Activated CD4-positive, alpha-beta T cell treated with anti-CD3 and anti-CD28 coated beads, Interleukin-2, amount 50 U/mL, for 16 hours (primary cell): ENCODE results near the gene RMDN3.

ENCODE experiments used
- DNase-seq: peaks from one replicate; pipeline ENCODE4 v3.0.0-alpha.2; 2020

Gene RMDN3

GRCh38 chr15:40746916-40747418 lies 8.1 kb downstream of the RMDN3 start:
- DNase-seq = no peak

- DNase-seq = no peak
Observed at GRCh38 chr15:40744815-40745152, 10.3 kb downstream of the RMDN3 start.

- DNase-seq = peak; percentile 80
Observed at GRCh38 chr15:40743921-40744814, 10.9 kb downstream of the RMDN3 start.

GRCh38 chr15:40743485-40743901 lies 11.6 kb downstream of the RMDN3 start:
- no peak for DNase-seq

GRCh38 chr15:40739854-40740253 lies 15.2 kb downstream of the RMDN3 start:
- DNase-seq = no peak

GRCh38 chr15:40739047-40739446 lies 16.0 kb downstream of the RMDN3 start:
- DNase-seq = no peak

GRCh38 chr15:40737048-40737447 lies 18.0 kb downstream of the RMDN3 start:
- DNase-seq = no peak

- DNase-seq = no peak
Observed at GRCh38 chr15:40736575-40736974, 18.5 kb downstream of the RMDN3 start.

- no peak for DNase-seq
Observed at GRCh38 chr15:40731034-40731433, 24.0 kb downstream of the RMDN3 start.

- DNase-seq = no peak
Observed at GRCh38 chr15:40723919-40724318, 31.1 kb downstream of the RMDN3 start.

- peak; percentile 14 for DNase-seq
Observed at GRCh38 chr15:40722934-40723333, 32.1 kb downstream of the RMDN3 start.

GRCh38 chr15:40722354-40722753 lies 32.7 kb downstream of the RMDN3 start:
- no peak for DNase-seq

GRCh38 chr15:40721701-40722100 lies 33.4 kb downstream of the RMDN3 start:
- DNase-seq = no peak

GRCh38 chr15:40716165-40716564 lies 38.9 kb downstream of the RMDN3 start:
- no peak for DNase-seq

GRCh38 chr15:40714144-40714543 lies 40.9 kb downstream of the RMDN3 start:
- DNase-seq = no peak

- DNase-seq = no peak
Observed at GRCh38 chr15:40706121-40706520, 48.9 kb downstream of the RMDN3 start.

- DNase-seq = no peak
Observed at GRCh38 chr15:40702077-40702476, 53.0 kb downstream of the RMDN3 start.

- no peak for DNase-seq
Observed at GRCh38 chr15:40697916-40698315, 57.1 kb downstream of the RMDN3 start.

- no peak for DNase-seq
Observed at GRCh38 chr15:40696228-40696627, 58.8 kb downstream of the RMDN3 start.

- peak; percentile 26 for DNase-seq
Observed at GRCh38 chr15:40695469-40695890, 59.6 kb downstream of the RMDN3 start.

GRCh38 chr15:40694688-40695468 lies 60.2 kb downstream of the RMDN3 start, which contains the start of gene RAD51:
RAD51 (plus strand) TSS chr15:40695174; CDS start chr15:40698759, 3,585 bp downstream.
- peak; percentile 96 for DNase-seq

- DNase-seq = no peak
Observed at GRCh38 chr15:40693904-40694687, 61.0 kb downstream of the RMDN3 start.

GRCh38 chr15:40691737-40692136 lies 63.3 kb downstream of the RMDN3 start:
- DNase-seq = no peak
